NCI-H510A treated with DMSO at 0.1 percent for 48 hours (cell line): ENCODE data around the gene LINC00237.

Experiments
- DNase-seq: peaks from one replicate; lab custom pipeline; 2025; lab: John Stamatoyannopoulos, UW

LINC00237 gene

GRCh38 chr20:21046413-21047070 is 59.6 kb downstream of the LINC00237 start:
- no peak for DNase-seq
